ENCODE data around the gene KLF2.
"Not testable (repeated sequence)": the region's sequence is repeated elsewhere in the genome, so short reads cannot be mapped to it uniquely, and the experiment has no call there.

KLF2 gene

GRCh38 chr19:16297575-16298178 is 26.9 kb upstream of the KLF2 start:
- H3K4me3 ChIP-seq (ENCODE audit: low read depth, low read length), result no peak overlapping the region
- TF ChIP-seq, protein P1, sequence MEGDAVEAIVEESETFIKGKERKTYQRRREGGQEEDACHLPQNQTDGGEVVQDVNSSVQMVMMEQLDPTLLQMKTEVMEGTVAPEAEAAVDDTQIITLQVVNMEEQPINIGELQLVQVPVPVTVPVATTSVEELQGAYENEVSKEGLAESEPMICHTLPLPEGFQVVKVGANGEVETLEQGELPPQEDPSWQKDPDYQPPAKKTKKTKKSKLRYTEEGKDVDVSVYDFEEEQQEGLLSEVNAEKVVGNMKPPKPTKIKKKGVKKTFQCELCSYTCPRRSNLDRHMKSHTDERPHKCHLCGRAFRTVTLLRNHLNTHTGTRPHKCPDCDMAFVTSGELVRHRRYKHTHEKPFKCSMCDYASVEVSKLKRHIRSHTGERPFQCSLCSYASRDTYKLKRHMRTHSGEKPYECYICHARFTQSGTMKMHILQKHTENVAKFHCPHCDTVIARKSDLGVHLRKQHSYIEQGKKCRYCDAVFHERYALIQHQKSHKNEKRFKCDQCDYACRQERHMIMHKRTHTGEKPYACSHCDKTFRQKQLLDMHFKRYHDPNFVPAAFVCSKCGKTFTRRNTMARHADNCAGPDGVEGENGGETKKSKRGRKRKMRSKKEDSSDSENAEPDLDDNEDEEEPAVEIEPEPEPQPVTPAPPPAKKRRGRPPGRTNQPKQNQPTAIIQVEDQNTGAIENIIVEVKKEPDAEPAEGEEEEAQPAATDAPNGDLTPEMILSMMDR (IDR thresholded peaks at IDR 0.05; ENCODE audit: borderline replicate concordance, insufficient read depth, low read depth, low read length), result no peak

DNA sequence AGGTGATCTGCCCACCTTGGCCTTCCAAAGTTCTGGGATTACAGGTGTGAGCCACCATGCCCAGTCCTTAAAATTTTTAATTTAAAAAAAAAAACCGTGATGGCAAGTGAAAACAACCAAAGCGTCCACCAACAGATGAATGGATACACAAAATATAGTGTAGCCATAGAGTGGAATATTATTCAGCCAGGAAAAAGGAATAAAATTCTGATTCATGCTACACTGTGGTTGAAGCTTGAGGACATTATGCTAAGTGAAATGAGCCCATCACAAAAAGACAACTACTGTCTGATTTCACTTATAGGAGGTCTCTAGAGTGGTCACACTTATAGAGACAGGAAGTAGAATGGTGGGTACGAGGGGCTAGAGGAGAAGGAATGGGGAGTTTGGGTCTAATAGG is 26.3 kb upstream of the KLF2 start:
- no peak overlapping the region for H3K4me3 ChIP-seq (ENCODE audit: low read depth, low read length)
- TF ChIP-seq, protein P1 (IDR thresholded peaks at IDR 0.05; ENCODE audit: borderline replicate concordance, insufficient read depth, low read depth, low read length), result no peak

DNA sequence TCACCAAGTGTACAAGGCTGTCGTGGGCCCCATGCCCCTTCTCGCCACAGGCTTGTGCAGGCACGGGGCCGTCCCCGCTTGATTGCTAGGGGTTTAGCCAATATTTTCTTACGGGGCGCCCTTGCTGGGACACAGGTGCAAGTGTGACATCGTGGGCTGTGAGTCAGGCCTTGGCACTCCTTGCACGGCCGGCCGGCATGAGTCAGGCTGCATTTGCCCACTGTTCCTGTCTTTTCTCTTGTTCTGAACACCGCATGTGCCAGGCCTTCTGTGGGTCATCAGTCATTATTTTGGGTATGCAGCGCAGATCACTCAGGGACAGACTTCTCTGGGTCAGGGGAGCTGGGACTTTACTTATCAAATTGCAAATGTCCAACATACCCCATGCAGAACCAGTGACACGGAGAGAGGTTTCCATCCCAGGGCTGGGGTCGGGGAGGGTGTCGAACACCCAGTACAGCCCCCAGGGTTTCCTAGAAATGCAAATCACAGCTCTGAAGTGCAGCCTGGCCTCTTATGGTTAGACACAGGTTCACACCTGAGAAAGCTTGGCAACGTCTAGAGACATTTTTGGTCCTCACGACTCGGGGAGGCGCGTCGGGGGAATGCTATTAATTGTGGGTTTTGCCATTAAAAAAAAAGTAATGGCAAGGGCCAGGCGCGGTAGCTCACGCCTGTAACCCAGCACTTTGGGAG is 22.5 kb upstream of the KLF2 start:
- TF ChIP-seq, protein P1 (IDR thresholded peaks at IDR 0.05; ENCODE audit: borderline replicate concordance, insufficient read depth, low read depth, low read length), result no peak
- H3K4me3 ChIP-seq (ENCODE audit: low read depth, low read length), result no peak overlapping the region

GRCh38 chr19:16303755-16304154 is 20.9 kb upstream of the KLF2 start:
- no peak overlapping the region for H3K4me3 ChIP-seq (ENCODE audit: low read depth, low read length)
- TF ChIP-seq, protein P1 (IDR thresholded peaks at IDR 0.05; ENCODE audit: borderline replicate concordance, insufficient read depth, low read depth, low read length), result no peak

DNA sequence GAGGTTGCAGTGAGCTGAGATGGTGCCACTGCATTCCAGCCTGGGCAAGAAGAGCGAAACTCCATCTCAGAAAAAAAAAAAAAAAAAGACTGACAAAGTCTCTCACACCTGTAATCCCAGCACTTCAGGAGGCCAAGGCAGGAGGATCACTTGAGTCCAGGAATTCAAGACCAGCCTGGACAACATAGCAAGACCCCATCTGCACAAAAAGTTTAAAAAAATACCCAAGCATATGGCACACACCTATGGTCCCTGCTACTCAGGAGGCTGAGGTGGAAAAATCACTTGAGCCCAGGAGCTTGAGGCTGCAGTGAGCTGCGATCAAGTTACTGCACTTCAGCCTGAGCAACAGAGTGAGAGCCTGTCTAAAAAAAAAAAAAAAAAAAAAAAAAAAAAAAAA is 20.1 kb upstream of the KLF2 start:
- not testable (repeated sequence) for H3K4me3 ChIP-seq (ENCODE audit: low read depth, low read length)

- not testable (repeated sequence) for H3K4me3 ChIP-seq (ENCODE audit: low read depth, low read length)
Observed at GRCh38 chr19:16305060-16305459, 19.6 kb upstream of the KLF2 start.

GRCh38 chr19:16306728-16307402 is 17.8 kb upstream of the KLF2 start:
- TF ChIP-seq, protein P1 (IDR thresholded peaks at IDR 0.05; ENCODE audit: borderline replicate concordance, insufficient read depth, low read depth, low read length), result no peak
- H3K4me3 ChIP-seq (ENCODE audit: low read depth, low read length), result no peak overlapping the region

GRCh38 chr19:16308081-16308480 is 16.5 kb upstream of the KLF2 start:
- TF ChIP-seq, protein P1 (IDR thresholded peaks at IDR 0.05; ENCODE audit: borderline replicate concordance, insufficient read depth, low read depth, low read length), result no peak
- H3K4me3 ChIP-seq (ENCODE audit: low read depth, low read length), result no peak overlapping the region
